Measurements from ENCODE around the gene LCTL. TPM values are rescaled to one million over a fixed set of nuclear protein-coding genes. Genes with fewer than 3 reads are reported as not detected.
"Not testable (repeated sequence)": the region's sequence is repeated elsewhere in the genome, so short reads cannot be mapped to it uniquely, and the experiment has no call there.

LCTL gene
- total RNA-seq, 1 experiment from 2014 or later, result not detected

DNA sequence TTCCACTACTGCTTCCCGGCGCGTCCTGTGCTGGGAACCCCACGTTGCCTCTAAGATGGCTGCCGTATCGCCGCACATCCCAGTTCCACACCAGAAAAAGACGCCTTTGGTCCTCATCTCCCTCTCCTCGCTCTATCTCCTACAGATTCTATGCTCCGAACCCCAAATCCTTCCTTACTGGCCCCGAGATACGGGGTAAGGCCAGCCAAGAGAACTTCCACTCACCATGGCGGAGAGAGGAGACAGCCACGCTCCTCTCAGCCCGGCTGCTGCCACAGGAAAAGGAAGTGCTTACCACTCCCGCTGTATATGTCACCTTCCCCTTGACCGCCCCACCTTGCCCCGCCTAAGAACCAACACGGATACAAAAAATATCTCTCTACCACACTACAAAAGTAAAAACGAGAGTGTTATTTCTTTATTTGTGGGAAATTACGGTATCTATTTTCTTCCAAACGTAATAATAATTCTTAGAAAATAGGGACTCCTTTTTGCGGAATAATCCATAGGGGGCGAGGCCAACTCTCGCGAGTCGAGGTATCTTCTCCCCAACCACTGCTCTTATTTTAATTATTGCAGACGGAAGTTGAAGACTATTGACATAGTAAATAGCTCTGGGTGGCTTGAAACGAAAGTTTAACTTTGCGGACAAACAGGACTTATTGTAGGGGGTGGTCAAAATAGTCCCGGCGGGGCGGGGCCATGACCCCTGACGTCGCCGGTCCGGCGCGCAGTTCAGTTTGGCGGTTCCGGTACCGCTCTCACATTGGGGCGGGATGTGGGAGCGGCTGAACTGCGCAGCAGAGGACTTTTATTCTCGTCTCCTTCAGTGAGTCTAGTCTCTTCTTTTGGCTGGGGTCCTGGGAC, 61.0 kb downstream of the LCTL start, which contains the start of the genes RPL4 and ZWILCH:
RPL4 (minus strand) TSS at position 293 of the 867 bp plus-strand sequence; CDS start at position 228, 65 bp downstream.
ZWILCH (plus strand) TSS at position 764 of the 867 bp plus-strand sequence; CDS start at position 777, 13 bp downstream.
- Histone ChIP-seq H3K4me1 (ENCODE audit: low read length) (peaks cover 41% of the 10 kb centered on the region), H3K4me3 (ENCODE audit: low read length) (peak within 1 kb of the TSS; percentile 83), H3K9ac (ENCODE audit: low read length) (peak within 1 kb of the TSS; percentile 90), H3K27me3 (ENCODE audit: low read length) (no peaks in the 10 kb centered on the region), H3K27ac (ENCODE audit: low read length) (peak within 1 kb of the TSS; percentile 86), H4K20me1 (ENCODE audit: insufficient read depth, low read depth, low read length) (peaks cover 32% of the 10 kb centered on the region), H3K9me3 (ENCODE audit: low read length) (no peaks in the 10 kb centered on the region), H3K79me2 (ENCODE audit: low read length) (peaks cover 74% of the 10 kb centered on the region), H3K9me2 (replicated peaks; ENCODE audit: insufficient read depth, low read length) (no peaks in the 10 kb centered on the region), H3K4me2 (ENCODE audit: low read depth, low read length, poor library complexity, severe bottlenecking) (peak within 1 kb of the TSS; percentile 89), H3K36me3 (ENCODE audit: insufficient read depth, low read length) (peaks cover 43% of the 10 kb centered on the region), H2AFZ (ENCODE audit: low read length) (peak within 1 kb of the TSS; percentile 81)
- DNase-seq, result peak; percentile 92

DNA sequence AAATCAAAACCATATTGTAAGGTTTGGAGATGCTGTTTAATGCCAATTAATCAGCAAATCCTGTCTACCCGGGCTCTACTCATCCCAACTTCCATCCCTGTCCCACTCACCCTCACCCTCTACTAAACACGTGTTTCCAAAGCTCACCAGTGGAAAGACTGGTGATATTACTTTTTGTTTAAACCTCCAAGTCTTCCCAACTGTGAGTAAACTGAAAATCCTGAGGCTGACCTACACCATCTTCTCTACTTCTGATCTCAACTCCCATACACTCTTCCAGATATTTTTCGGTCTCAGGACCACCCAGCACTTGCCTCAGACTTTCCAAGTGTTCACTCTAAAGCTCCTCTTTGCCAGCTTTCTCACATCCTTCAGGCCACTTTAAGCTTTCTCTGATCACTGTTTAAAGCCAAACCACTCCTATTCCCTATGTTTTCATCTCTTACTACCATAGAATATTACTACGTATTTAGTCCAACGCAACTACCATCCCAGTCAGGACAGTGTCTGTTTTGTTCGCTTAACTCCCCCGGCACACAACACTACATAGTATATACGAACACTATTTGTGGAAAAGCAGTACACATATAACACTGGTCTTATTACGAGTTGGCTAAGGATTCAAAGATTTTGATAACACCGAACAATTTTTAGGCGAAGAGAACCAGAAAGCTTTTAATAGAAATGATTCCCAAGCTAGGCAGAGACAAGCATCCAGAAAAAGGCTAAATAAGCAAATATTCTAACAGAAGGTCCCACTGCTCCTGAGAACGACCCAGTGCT, 61.8 kb downstream of the LCTL start:
- no peak overlapping the region for H2AFZ ChIP-seq (ENCODE audit: low read length)

GRCh38 chr15:66503041-66503648, 62.7 kb downstream of the LCTL start:
- peaks cover 38% of the 10 kb centered on the region for H4K20me1 ChIP-seq (ENCODE audit: insufficient read depth, low read depth, low read length)
- peaks cover 43% of the 10 kb centered on the region for H3K36me3 ChIP-seq (ENCODE audit: insufficient read depth, low read length)
- H3K4me2 ChIP-seq (ENCODE audit: low read depth, low read length, poor library complexity, severe bottlenecking), result peak overlapping the region; percentile 89
- not testable (repeated sequence) for H3K9me3 ChIP-seq (ENCODE audit: low read length); H3K27me3 ChIP-seq (ENCODE audit: low read length); H2AFZ ChIP-seq (ENCODE audit: low read length); H3K9me2 ChIP-seq (replicated peaks; ENCODE audit: insufficient read depth, low read length)
- peaks cover 42% of the 10 kb centered on the region for H3K4me1 ChIP-seq (ENCODE audit: low read length)
- peak overlapping the region; percentile 83 for H3K4me3 ChIP-seq (ENCODE audit: low read length)
- peak overlapping the region; percentile 86 for H3K27ac ChIP-seq (ENCODE audit: low read length)
- H3K79me2 ChIP-seq (ENCODE audit: low read length), result peaks cover 63% of the 10 kb centered on the region
- H3K9ac ChIP-seq (ENCODE audit: low read length), result peak overlapping the region; percentile 90
- DNase-seq, result peak; percentile 44

More for the DNA sequence above, 61.8 kb downstream of the LCTL start:
- Histone ChIP-seq H3K4me2 (ENCODE audit: low read depth, low read length, poor library complexity, severe bottlenecking) (peak overlapping the region; percentile 89), H3K27ac (ENCODE audit: low read length) (peak overlapping the region; percentile 86), H3K36me3 (ENCODE audit: insufficient read depth, low read length) (peaks cover 37% of the 10 kb centered on the region), H3K27me3 (ENCODE audit: low read length) (no peaks in the 10 kb centered on the region), H3K79me2 (ENCODE audit: low read length) (peaks cover 70% of the 10 kb centered on the region), H3K4me1 (ENCODE audit: low read length) (peaks cover 41% of the 10 kb centered on the region), H3K9ac (ENCODE audit: low read length) (peak overlapping the region; percentile 90), H4K20me1 (ENCODE audit: insufficient read depth, low read depth, low read length) (peaks cover 32% of the 10 kb centered on the region), H3K4me3 (ENCODE audit: low read length) (peak overlapping the region; percentile 83), H3K9me3 (ENCODE audit: low read length) (no peaks in the 10 kb centered on the region), H3K9me2 (replicated peaks; ENCODE audit: insufficient read depth, low read length) (no peaks in the 10 kb centered on the region)
- peak; percentile 50 for DNase-seq

- Histone ChIP-seq H3K27me3 (ENCODE audit: low read length) (no peaks in the 10 kb centered on the region), H3K4me2 (ENCODE audit: low read depth, low read length, poor library complexity, severe bottlenecking) (peak overlapping the region; percentile 89), H3K79me2 (ENCODE audit: low read length) (peaks cover 56% of the 10 kb centered on the region), H3K27ac (ENCODE audit: low read length) (no peak overlapping the region), H2AFZ (ENCODE audit: low read length) (no peak overlapping the region), H3K4me1 (ENCODE audit: low read length) (peaks cover 41% of the 10 kb centered on the region), H3K9me2 (replicated peaks; ENCODE audit: insufficient read depth, low read length) (no peaks in the 10 kb centered on the region), H4K20me1 (ENCODE audit: insufficient read depth, low read depth, low read length) (peaks cover 40% of the 10 kb centered on the region), H3K4me3 (ENCODE audit: low read length) (peak overlapping the region; percentile 83; the same call in 1 of the 2 replicates), H3K9me3 (ENCODE audit: low read length) (no peaks in the 10 kb centered on the region), H3K9ac (ENCODE audit: low read length) (no peak overlapping the region), H3K36me3 (ENCODE audit: insufficient read depth, low read length) (peaks cover 43% of the 10 kb centered on the region)
- DNase-seq, result no peak
Observed at GRCh38 chr15:66502491-66502890, 63.3 kb downstream of the LCTL start.

DNA sequence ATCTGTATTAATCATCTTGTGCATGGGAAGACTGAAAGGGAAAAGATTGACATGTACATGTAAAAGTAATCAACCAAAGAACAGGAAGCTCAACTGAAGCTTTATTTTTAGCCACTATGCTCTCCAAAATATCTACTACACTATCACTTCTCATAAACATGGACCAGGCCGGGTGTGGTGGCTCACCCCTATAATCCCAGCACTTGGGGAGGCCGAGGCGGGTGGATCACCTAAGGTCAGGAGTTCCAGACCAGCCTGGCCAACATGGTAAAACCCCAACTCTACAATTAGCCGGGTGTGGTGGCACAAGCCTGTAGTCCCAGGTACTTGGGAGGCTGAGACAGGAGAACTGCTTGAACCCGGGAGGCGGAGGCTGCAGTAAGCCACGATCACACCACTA, 65.5 kb downstream of the LCTL start:
- not testable (repeated sequence) for H3K4me2 ChIP-seq (ENCODE audit: low read depth, low read length, poor library complexity, severe bottlenecking); H3K9me2 ChIP-seq (replicated peaks; ENCODE audit: insufficient read depth, low read length); H3K9ac ChIP-seq (ENCODE audit: low read length); H3K9me3 ChIP-seq (ENCODE audit: low read length); H3K4me3 ChIP-seq (ENCODE audit: low read length); H2AFZ ChIP-seq (ENCODE audit: low read length); H3K27me3 ChIP-seq (ENCODE audit: low read length); H3K27ac ChIP-seq (ENCODE audit: low read length)
- Histone ChIP-seq H3K79me2 (ENCODE audit: low read length) (peaks cover 58% of the 10 kb centered on the region), H3K4me1 (ENCODE audit: low read length) (peaks cover 45% of the 10 kb centered on the region), H3K36me3 (ENCODE audit: insufficient read depth, low read length) (peaks cover 47% of the 10 kb centered on the region), H4K20me1 (ENCODE audit: insufficient read depth, low read depth, low read length) (peaks cover 40% of the 10 kb centered on the region)
- DNase-seq, result peak; percentile 37

GRCh38 chr15:66498501-66499386, 67.1 kb downstream of the LCTL start:
- Histone ChIP-seq H3K36me3 (ENCODE audit: insufficient read depth, low read length) (peaks cover 58% of the 10 kb centered on the region), H2AFZ (ENCODE audit: low read length) (no peak overlapping the region), H4K20me1 (ENCODE audit: insufficient read depth, low read depth, low read length) (peaks cover 36% of the 10 kb centered on the region), H3K4me2 (ENCODE audit: low read depth, low read length, poor library complexity, severe bottlenecking) (no peak overlapping the region), H3K4me3 (ENCODE audit: low read length) (no peak overlapping the region), H3K9me2 (replicated peaks; ENCODE audit: insufficient read depth, low read length) (no peaks in the 10 kb centered on the region), H3K27ac (ENCODE audit: low read length) (peak overlapping the region; percentile 60), H3K4me1 (ENCODE audit: low read length) (peaks cover 45% of the 10 kb centered on the region), H3K9ac (ENCODE audit: low read length) (no peak overlapping the region), H3K9me3 (ENCODE audit: low read length) (no peaks in the 10 kb centered on the region), H3K79me2 (ENCODE audit: low read length) (peaks cover 48% of the 10 kb centered on the region), H3K27me3 (ENCODE audit: low read length) (no peaks in the 10 kb centered on the region)
- peak; percentile 76 for DNase-seq

Measured in Karpas-422 (cell line).